Esophagus squamous epithelium (tissue), 5 donors: ENCODE data around the gene GALNT11. TPM values are rescaled to one million over a fixed set of nuclear protein-coding genes. Genes with fewer than 3 reads are reported as not detected.

ENCODE experiments used
- DNase-seq: peaks from one replicate; lab custom pipeline; 2025; lab: John Stamatoyannopoulos, UW
- H3K27ac ChIP-seq, 4 donors: fragments of 200-600 bp; sonication (generic); one replicate each; pipeline ENCODE4 v1.5.1; 2016 to 2019; ENCODE audit warnings: mild to moderate bottlenecking in 1 of 4
- H3K27me3 ChIP-seq, 4 donors: fragments of 200-600 bp; sonication (generic); 1 replicate in 3 of 4; 2 replicates in 1 of 4; pipeline versions ENCODE4 v1.5.1 to v1.6.0; 2017 to 2021; ENCODE audit warnings: antibody characterized with exemption in 1 of 4
- H3K36me3 ChIP-seq, 3 donors: fragments of 200-600 bp; sonication (generic); one replicate each; pipeline ENCODE4 v1.5.1; 2016 to 2019
- H3K4me1 ChIP-seq, 3 donors: fragments of 200-600 bp; sonication (generic); one replicate each; pipeline ENCODE4 v1.5.1; 2017 to 2019
- H3K4me3 ChIP-seq, 4 donors: fragments of 200-600 bp; sonication (generic); 1 replicate in 3 of 4; 2 replicates in 1 of 4; pipeline ENCODE4 v1.5.1; 2016 to 2019; ENCODE audit warnings: mild to moderate bottlenecking in 2 of 4, moderate library complexity in 1 of 4
- H3K9me3 ChIP-seq, 3 donors: fragments of 200-600 bp; sonication (generic); one replicate each; pipeline ENCODE4 v1.5.1; 2016 to 2019
- POLR2A ChIP-seq, 4 donors: fragments of 450-650 bp; IDR thresholded peaks; one replicate each; pipeline ENCODE4 v1.6.1; 2017; ENCODE audit warnings: antibody characterized with exemption in 4 of 4, mild to moderate bottlenecking in 4 of 4, moderate library complexity in 3 of 4
- WGBS, 2 donors: methylation state at CpG; one replicate each; pipeline ENCODE4 v1.1.5; 2018; 5-methylcytosine and 5-hydroxymethylcytosine counted together
- intact Hi-C: fragments of 100-400 bp; cut with DNase I; formaldehyde crosslinking; loops from one replicate; pipeline ENCODE4 v1.15.0; 2022
- total RNA-seq, 4 donors: library from RNA; depleted of rRNA; stranded (reverse); fragments of >200 nt; gene quantifications; one replicate each; pipeline ENCODE4 v1.1.0, GENCODE V29; 2016
- TF ChIP-seq, protein P1 (sequence below), 6 experiments: fragments of 450-650 bp in 4 of 6; fragments of 200-600 bp in 2 of 6; sonication (generic) in 2 of 6; IDR thresholded peaks; one replicate each; pipeline ENCODE4 v1.5.1; 2016 to 2019; ENCODE audit warnings: antibody characterized with exemption in 6 of 6, mild to moderate bottlenecking in 4 of 6, moderate library complexity in 4 of 6
- donor health status: DM: yes; HTN: yes; CAD: no.

The GALNT11 gene
- total RNA-seq, 4 donors from 2014 or later, result 26.9 to 53.3 (median 33.6) TPM

DNA sequence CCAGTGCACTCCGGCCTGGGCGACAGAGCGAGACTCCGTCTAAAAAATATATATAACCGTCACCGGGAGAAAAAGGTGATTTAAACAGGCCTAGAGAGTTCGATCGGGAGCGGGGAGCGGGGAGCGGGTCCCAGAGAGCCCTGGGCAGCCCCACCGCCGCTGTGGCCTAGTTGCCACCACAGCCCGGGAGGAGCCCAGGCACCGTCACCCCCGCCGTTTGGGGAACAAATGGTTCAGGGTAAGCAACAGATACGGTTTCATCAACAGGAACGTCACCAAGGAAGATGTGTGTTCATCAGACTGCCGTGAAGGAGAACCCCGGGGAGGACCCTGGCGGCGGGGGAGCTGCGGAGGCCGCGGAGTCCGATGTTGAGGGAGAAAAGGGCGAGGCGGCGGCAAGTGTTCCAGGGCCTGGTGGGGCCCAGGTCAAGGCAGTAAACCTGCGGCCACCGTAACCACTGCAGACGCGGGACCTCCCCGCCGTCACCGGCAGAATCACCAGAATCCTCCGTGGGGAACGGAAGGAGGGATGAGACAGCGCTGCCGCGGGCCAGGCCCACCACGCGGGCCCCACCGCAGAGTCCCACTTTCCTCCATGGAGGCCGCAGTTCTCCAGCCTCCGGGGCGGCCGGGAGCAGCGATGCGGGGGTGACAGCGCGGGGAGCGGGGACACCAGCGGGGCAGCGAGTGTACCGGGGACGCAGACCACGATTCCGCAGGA lies 103.4 kb downstream of the GALNT11 start:
- H3K4me1 ChIP-seq, result no peaks in the 10 kb centered on the region
- WGBS, 2 donors, result 93 to 94% methylated on average over 23 to 25 of the region's 60 CpGs
- H3K9me3 ChIP-seq, result peaks cover 0 to 13% (median 6%) of the 10 kb centered on the region in 3 donors
- no peak for DNase-seq
- H3K4me3 ChIP-seq, result no peak overlapping the region
- no peaks in the 10 kb centered on the region for H3K27me3 ChIP-seq
- no peak overlapping the region for H3K27ac ChIP-seq
- H3K36me3 ChIP-seq, result peaks cover 12 to 97% (median 25%) of the 10 kb centered on the region in 3 donors
- TF ChIP-seq, protein P1, sequence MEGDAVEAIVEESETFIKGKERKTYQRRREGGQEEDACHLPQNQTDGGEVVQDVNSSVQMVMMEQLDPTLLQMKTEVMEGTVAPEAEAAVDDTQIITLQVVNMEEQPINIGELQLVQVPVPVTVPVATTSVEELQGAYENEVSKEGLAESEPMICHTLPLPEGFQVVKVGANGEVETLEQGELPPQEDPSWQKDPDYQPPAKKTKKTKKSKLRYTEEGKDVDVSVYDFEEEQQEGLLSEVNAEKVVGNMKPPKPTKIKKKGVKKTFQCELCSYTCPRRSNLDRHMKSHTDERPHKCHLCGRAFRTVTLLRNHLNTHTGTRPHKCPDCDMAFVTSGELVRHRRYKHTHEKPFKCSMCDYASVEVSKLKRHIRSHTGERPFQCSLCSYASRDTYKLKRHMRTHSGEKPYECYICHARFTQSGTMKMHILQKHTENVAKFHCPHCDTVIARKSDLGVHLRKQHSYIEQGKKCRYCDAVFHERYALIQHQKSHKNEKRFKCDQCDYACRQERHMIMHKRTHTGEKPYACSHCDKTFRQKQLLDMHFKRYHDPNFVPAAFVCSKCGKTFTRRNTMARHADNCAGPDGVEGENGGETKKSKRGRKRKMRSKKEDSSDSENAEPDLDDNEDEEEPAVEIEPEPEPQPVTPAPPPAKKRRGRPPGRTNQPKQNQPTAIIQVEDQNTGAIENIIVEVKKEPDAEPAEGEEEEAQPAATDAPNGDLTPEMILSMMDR (IDR thresholded peaks at IDR 0.05), result no peak
- TF ChIP-seq POLR2A (IDR thresholded peaks at IDR 0.05), result no peak
- intact Hi-C loops, result no loop called here

DNA sequence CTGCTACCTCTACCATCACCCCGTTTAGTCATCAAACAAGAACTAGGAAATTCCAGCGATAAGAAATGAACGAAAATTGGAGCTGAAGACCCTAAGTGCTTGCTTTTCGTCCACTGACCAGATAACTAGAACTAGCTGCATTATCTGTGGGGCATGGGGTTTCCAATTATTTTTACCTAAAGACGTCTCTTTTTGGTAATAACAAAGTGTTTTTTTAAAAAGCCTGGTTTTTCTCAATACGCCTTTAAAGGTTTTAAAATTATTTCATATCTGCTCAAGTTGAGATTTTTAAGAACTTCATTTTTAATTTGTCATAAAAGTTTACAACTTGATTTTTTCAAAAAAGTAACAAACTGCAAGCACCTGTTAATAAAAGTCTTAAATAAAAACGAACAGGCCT lies 104.2 kb downstream of the GALNT11 start:
- Histone ChIP-seq H3K9me3 (peaks cover 0 to 6% (median 2%) of the 10 kb centered on the region in 3 donors), H3K36me3 (peaks cover 9 to 94% (median 19%) of the 10 kb centered on the region in 3 donors), H3K4me3 (no peak overlapping the region), H3K27me3 (no peaks in the 10 kb centered on the region), H3K27ac (no peak overlapping the region), H3K4me1 (no peaks in the 10 kb centered on the region)
- 97% methylated on average over 7 of the region's 7 CpGs for WGBS, 2 donors
- TF ChIP-seq, protein P1 (IDR thresholded peaks at IDR 0.05), result no peak
- no peak for TF ChIP-seq POLR2A (IDR thresholded peaks at IDR 0.05)
- no peak for DNase-seq
- intact Hi-C loops, result no loop called here

DNA sequence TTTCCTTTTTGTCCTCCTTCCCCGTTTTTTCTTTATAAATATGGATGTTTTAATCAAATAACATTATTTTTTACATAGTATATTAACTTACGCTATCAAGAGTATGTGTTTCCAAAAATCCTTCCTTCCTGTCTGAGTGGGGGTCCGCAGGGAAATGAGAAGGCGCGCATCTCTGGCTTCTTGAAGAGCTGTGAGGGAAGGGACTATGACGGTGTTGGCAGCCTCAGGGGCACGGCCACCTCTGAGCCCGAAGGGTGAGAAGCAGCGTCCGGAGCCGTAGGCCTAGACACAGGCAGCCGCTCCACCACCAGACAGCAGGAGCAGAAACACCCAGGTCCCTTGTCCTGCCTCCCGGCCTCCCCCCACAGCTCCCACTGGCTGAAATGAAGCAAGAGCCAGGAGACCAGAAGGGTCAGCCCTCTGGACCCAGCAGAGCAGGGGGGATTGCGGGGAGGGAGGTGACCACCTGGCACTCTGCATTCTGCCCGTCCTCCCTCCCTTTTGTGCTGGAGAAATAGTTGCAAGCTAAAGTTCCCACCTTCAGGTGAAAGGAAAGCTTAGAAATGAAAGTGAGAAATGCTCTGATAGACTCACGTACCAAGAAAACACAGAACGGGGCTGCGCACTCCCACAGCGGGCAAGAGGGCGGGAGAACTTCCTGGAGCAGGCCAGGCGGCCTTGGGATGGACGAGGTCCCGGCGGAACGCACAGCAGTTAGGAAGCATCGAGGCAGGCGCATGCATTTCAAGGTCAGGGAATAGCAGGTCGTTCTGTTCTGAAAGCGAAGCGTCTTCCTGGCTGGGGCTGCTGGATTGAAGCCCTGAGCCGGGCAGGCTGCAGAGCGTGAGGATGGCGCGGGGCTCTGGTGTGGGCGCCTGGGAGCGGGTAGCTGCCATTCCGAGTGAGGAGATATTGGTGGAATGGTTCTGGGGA lies 105.5 kb downstream of the GALNT11 start:
- Histone ChIP-seq H3K36me3 (peaks cover 9 to 87% (median 19%) of the 10 kb centered on the region in 3 donors), H3K27ac (no peak overlapping the region), H3K4me1 (no peaks in the 10 kb centered on the region), H3K4me3 (no peak overlapping the region), H3K27me3 (no peaks in the 10 kb centered on the region), H3K9me3 (no peaks in the 10 kb centered on the region)
- TF ChIP-seq POLR2A (IDR thresholded peaks at IDR 0.05), result no peak
- TF ChIP-seq, protein P1 (IDR thresholded peaks at IDR 0.05), result no peak
- DNase-seq, result no peak
- intact Hi-C loops, result no loop called here
- WGBS, 2 donors, result 94 to 95% methylated on average over 30 to 33 of the region's 37 CpGs

DNA sequence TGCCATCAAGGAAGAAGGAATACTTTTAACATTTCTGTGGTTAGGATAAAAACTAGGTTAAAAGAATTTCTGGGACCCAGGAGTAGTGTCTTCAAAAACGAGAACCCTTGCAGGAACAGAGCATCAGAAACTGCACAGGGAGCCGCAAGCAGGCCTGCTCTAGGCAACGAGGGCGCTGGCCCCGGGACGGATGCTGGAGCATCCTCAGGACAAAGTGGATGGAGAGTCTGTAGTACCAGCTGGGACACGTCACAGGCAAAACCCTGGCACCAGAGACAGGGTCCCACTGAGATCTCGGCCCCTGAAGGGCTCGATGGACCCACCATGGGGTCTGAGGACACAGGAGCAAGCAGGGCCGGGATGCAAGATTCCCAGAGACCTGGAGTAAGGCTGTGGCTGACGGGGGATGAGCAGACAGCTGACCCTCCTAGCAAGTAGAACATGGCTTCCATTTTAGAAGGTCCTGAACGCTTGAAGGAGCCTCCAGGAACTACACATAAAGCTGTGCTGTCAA lies 106.6 kb downstream of the GALNT11 start:
- no peak for TF ChIP-seq POLR2A (IDR thresholded peaks at IDR 0.05)
- TF ChIP-seq, protein P1 (IDR thresholded peaks at IDR 0.05), result no peak
- intact Hi-C loops, result no loop called here
- no peak overlapping the region for H3K27ac ChIP-seq
- peaks cover 9 to 87% (median 20%) of the 10 kb centered on the region in 3 donors for H3K36me3 ChIP-seq
- H3K9me3 ChIP-seq, result no peaks in the 10 kb centered on the region
- no peaks in the 10 kb centered on the region for H3K4me1 ChIP-seq
- DNase-seq, result no peak
- H3K27me3 ChIP-seq, result no peaks in the 10 kb centered on the region
- 83 to 88% methylated on average over 6 to 11 of the region's 12 CpGs for WGBS, 2 donors
- H3K4me3 ChIP-seq, result no peak overlapping the region
